HG02885 (cell line): ENCODE results near the gene PTBP3.
A peak's percentile ranks its signal among the peaks of the same experiment; 100 is the strongest.

Experiments
- ATAC-seq: cut with Tn5 transposase; IDR thresholded peaks from one replicate; pipeline ENCODE4 v1.9.1; 2021; ENCODE audit warnings: mild to moderate bottlenecking; ENCODE audit not compliant: unreplicated experiment, poor library complexity

PTBP3 gene

GRCh38 chr9:112361601-112362000 is 28.2 kb upstream of the PTBP3 start:
- no peak for ATAC-seq

- ATAC-seq = no peak
Measured at GRCh38 chr9:112360047-112360804, 26.8 kb upstream of the PTBP3 start.

DNA sequence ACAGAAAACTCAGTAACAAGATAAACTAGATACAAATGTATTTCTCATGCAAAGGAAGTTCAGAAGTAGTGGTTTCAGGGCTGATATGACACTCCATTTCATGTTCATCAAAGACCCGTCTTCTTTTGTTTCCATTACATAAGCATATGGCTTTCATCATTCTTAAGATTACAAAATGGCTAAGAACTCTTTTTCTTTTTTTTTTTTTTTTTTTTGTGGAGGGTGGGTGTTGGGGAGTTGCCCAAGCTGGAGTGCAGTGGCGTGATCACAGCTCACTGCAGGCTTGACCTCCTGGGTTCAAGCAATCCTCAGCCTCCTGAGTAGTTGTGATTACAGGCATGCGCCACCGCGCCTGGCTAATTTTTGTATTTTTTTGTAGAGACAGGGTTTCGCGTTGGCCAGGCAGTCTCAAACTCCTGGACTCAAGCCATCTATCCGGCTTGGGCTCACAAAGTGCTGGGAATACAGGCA is 22.0 kb upstream of the PTBP3 start:
- no peak for ATAC-seq

GRCh38 chr9:112354081-112354743 is 20.8 kb upstream of the PTBP3 start:
- no peak for ATAC-seq

DNA sequence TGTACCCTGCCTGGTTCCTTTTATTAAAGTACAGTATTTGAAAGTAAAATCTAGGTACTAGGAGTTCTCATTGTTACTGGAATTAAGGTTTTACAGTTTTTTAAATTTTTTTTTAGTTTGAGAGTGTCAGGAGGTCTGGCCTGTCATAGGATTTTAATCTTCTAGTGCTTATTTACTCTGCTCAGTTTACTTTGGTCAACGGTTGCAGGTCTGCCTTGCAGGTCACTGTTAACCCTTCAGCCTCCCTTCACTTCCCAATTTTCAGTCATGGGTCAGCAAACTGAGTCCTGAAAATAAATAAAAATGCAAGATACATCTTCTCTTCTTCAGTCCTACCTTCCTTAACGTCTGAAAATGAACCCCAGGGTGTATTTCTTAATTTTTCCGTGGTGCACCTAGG is 18.8 kb upstream of the PTBP3 start:
- ATAC-seq = no peak

DNA sequence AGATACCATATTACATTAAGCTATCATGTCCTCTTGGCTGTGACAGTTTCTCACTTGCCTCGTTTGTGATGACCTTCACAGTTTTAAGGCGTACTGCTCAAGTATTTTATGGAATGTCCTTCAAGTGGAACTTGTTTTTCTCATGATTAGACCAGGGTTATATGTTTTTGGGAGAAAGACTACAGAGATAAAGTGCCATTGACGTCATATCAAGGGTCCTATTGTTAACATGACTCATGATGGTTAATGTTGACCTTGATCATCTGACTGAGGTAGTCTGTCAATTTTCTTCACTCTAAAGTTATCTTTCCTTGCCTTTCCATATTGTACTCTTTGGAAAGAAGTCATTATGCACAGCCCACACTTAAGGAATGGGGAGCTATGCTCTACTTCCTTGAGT is 17.8 kb upstream of the PTBP3 start:
- no peak for ATAC-seq

- no peak for ATAC-seq
Measured at GRCh38 chr9:112349008-112349333, 15.6 kb upstream of the PTBP3 start.

- no peak for ATAC-seq
Measured at GRCh38 chr9:112348257-112349007, 15.0 kb upstream of the PTBP3 start.

DNA sequence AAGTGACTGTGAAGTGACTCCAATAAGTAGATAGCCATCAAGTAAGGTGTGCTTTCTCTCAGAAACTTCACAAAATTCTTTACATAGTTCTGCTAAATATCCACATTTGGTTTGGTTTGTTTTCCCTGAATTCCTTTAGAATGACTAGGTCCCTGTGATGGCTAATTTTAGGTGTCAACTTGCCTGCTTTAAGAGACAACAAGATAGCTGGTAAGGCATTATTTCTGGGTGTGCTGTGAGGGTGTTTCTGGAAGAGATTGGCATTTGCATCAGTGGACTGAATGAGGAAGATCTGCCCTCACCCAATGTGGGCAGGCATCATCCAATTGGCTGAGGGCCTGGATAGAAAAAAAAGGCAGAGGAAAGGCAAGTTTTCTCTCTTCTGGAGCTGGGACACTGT is 8.3 kb upstream of the PTBP3 start:
- no peak for ATAC-seq

GRCh38 chr9:112339886-112340285 is 6.5 kb upstream of the PTBP3 start:
- ATAC-seq = no peak

- ATAC-seq = no peak
Measured at GRCh38 chr9:112338561-112338960, 5.1 kb upstream of the PTBP3 start.

DNA sequence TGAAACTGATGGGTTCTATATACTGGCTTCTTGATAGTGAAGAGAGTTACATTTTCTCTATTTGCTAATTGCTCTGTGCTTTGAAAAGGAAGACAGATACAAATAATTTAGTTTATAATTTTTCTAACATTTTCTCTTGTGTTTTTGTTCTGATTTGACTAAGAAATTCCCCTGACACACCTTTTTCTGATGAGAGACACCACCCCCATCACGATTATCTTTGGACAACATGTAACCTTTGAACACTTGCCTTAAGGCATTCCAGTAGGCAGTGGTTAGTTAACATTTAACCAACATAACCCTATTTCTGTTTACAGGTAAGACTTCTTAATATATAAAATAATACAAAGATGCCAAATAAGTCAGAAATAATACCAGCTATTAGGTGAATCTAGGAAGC is 4.1 kb upstream of the PTBP3 start:
- no peak for ATAC-seq

GRCh38 chr9:112334432-112334841 is 1.0 kb upstream of the PTBP3 start:
- ATAC-seq = no peak

DNA sequence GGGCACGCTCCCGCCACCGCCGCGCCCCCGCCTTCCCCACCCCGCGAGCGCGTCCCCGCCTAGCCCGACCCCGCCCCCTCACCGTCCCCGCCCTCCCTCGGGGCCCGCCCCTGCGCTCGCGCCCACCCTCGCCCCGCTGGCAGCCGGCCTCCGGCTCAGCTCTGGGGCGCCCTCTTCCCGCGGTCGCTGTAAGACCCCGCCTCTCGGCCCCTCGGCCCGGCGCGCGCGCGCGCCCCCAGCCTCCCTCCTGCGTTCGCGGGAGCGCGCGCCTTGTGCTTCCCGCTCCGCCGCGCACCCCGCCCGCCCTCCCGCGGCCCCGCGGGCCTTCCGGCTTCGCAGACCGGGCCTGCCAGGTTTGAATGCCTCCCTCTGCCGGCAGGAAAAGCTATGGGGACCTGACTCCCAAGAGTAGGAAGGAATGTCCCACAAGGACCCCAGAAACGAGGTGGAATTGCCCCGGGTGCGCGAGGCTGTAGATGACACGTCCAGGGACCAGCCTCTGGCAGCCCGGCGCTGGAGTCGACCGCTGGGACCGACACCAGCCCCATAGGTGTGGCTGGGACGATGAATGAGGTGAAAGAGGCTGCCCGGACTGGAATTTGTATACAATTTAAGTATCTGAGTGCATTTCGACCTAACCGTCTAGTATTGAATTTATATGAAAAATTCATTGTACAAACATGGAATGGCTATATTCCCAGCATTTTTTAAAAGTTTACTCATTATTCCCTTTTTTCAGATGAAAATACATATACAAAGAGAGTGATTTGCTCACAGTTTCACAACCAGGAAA is 416 bp upstream of the PTBP3 start:
- peak; percentile 79 for ATAC-seq

GRCh38 chr9:112332674-112332976 is 794 bp downstream of the PTBP3 start:
- ATAC-seq = no peak

GRCh38 chr9:112332214-112332613 is 1.2 kb downstream of the PTBP3 start:
- no peak for ATAC-seq

DNA sequence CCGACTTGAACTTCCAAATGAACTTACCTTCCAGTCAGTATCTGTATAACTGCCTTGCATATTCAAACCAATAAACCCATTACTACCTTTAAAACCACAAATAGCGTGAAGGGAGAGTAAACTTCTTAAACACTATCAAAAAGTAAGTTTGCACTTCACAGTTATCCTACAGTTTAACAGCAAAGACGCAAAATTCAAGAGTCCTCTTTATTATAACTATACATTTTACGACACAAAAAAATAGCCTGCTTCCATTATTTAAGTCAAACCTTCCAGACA is 1.8 kb downstream of the PTBP3 start:
- ATAC-seq = no peak

- no peak for ATAC-seq
Measured at GRCh38 chr9:112328545-112328944, 4.9 kb downstream of the PTBP3 start.

GRCh38 chr9:112327718-112328450 is 5.5 kb downstream of the PTBP3 start:
- no peak for ATAC-seq

GRCh38 chr9:112326194-112326593 is 7.2 kb downstream of the PTBP3 start:
- no peak for ATAC-seq
